Prostate gland (tissue), 2 donors: ENCODE measurements around the gene PNLIP.

Experiments used
- CTCF ChIP-seq, 4 experiments: fragments of 200-600 bp in 2 of 4; fragments of 450-650 bp in 2 of 4; sonication (generic) in 2 of 4; IDR thresholded peaks; 1 replicate in 3 of 4; 2 replicates in 1 of 4; pipeline ENCODE4 v1.5.1; 2016 to 2019; ENCODE audit warnings: antibody characterized with exemption in 4 of 4, mild to moderate bottlenecking in 2 of 4, moderate library complexity in 2 of 4
- POLR2A ChIP-seq: fragments of 450-650 bp; IDR thresholded peaks from one replicate; pipeline ENCODE4 v1.6.1; 2016; ENCODE audit warnings: antibody characterized with exemption, mild to moderate bottlenecking
- POLR2AphosphoS5 ChIP-seq: sonication (generic); formaldehyde crosslinking; IDR thresholded peaks from one replicate; pipeline ENCODE4 v1.6.1; 2017; ENCODE audit warnings: antibody characterized with exemption

DNA sequence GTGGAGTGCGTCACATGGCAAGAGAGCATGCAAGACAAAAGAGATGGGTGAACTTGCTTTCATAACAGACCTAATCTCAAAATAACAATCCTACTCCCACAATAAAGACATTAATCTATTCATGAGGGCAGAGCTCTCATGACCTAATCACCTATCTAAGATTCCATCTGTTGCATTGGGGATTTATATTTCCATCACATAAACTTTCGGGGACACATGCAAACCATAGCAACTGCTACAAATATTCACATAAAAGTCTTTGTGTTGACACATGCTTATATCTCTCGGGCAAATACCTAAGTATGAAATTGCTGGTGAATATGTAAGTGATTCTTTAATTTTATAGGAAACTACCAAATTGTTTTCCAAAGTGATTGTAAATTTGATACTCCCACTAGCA, 29.1 kb downstream of the PNLIP start:
- TF ChIP-seq CTCF (IDR thresholded peaks at IDR 0.05) (no peak), POLR2A (no peak), POLR2AphosphoS5 (no peak)
